Measurements from ENCODE around the gene PLEKHG3.

- no peak for TF ChIP-seq CTCF (IDR thresholded peaks at IDR 0.05; ENCODE audit: low read depth, low read length, missing input control)
- no peak for TF ChIP-seq RAD21 (IDR thresholded peaks at IDR 0.05)
- no peak for TF ChIP-seq YY1 (IDR thresholded peaks at IDR 0.05)
- TF ChIP-seq JUND (IDR thresholded peaks at IDR 0.05), result no peak
- no peak for TF ChIP-seq EGR1 (IDR thresholded peaks at IDR 0.05; ENCODE audit: low read depth in 2 of 2)
- no peak for TF ChIP-seq TAF1 (conservative IDR thresholded peaks at IDR 0.05)
- TF ChIP-seq GABPA (IDR thresholded peaks at IDR 0.05 in 1 of 2, conservative IDR thresholded peaks at IDR 0.05 in 1 of 2), result no peak
- TF ChIP-seq REST (IDR thresholded peaks at IDR 0.05), result no peak
- no peak for TF ChIP-seq RXRA (IDR thresholded peaks at IDR 0.05)
Observed at GRCh38 chr14:64730061-64730440, 25.8 kb downstream of the PLEKHG3 start.

Measured in liver (tissue), 3 donors.